Endothelial cell (in vitro differentiated cells): ENCODE results near the gene TSSK2. TPM values are rescaled to one million over a fixed set of nuclear protein-coding genes. Genes with fewer than 3 reads are reported as not detected.

Experiments used
- DNase-seq: peaks from one replicate; pipeline ENCODE4 v3.0.0; 2021; ENCODE audit warnings: low spot score
- H3K27ac Mint-ChIP-seq: one replicate; pipeline ENCODE4 v1.8.0; 2021; ENCODE audit warnings: mixed read lengths, inconsistent platforms; ENCODE audit not compliant: unreplicated experiment
- H3K27me3 Mint-ChIP-seq: one replicate; pipeline ENCODE4 v1.8.0; 2021; ENCODE audit warnings: mild to moderate bottlenecking, moderate library complexity, mixed read lengths, inconsistent platforms; ENCODE audit not compliant: unreplicated experiment
- H3K36me3 Mint-ChIP-seq: one replicate; pipeline ENCODE4 v1.8.0; 2021; ENCODE audit warnings: mild to moderate bottlenecking, low read depth, mixed read lengths, inconsistent platforms; ENCODE audit not compliant: unreplicated experiment
- H3K4me1 Mint-ChIP-seq: one replicate; pipeline ENCODE4 v1.8.0; 2021; ENCODE audit warnings: mild to moderate bottlenecking, mixed read lengths, inconsistent platforms; ENCODE audit not compliant: unreplicated experiment
- H3K4me3 Mint-ChIP-seq: one replicate; pipeline ENCODE4 v1.8.0; 2021; ENCODE audit warnings: mild to moderate bottlenecking, mixed read lengths, inconsistent platforms; ENCODE audit not compliant: unreplicated experiment
- H3K9me3 Mint-ChIP-seq: one replicate; pipeline ENCODE4 v1.8.0; 2021; ENCODE audit warnings: mixed read lengths, inconsistent platforms; ENCODE audit not compliant: unreplicated experiment
- CTCF ChIP-seq: fragments of 200-600 bp; sonication (generic); IDR thresholded peaks from one replicate; pipeline ENCODE4 v1.5.0; 2021; ENCODE audit warnings: antibody characterized with exemption; ENCODE audit not compliant: unreplicated experiment
- total RNA-seq: library from RNA; stranded (reverse); fragmentation: NEBNext Ultra II Directional; extraction: Animal tissue kit (Norgen Biotek cat#: 25700); gene quantifications from one replicate; pipeline ENCODE4 v1.2.1, GENCODE V29; 2021; ENCODE audit not compliant: unreplicated experiment

Gene TSSK2
- total RNA-seq, 1 donor from 2014 or later = not detected

GRCh38 chr22:19132693-19133400, 1.7 kb downstream of the TSSK2 start:
- peaks cover 11% of the 10 kb centered on the region for H3K27me3 Mint-ChIP-seq
- DNase-seq = no peak
- H3K27ac Mint-ChIP-seq = no peak overlapping the region
- H3K9me3 Mint-ChIP-seq = no peaks in the 10 kb centered on the region
- TF ChIP-seq CTCF = no peak
- peaks cover 21% of the 10 kb centered on the region for H3K36me3 Mint-ChIP-seq
- H3K4me1 Mint-ChIP-seq = no peaks in the 10 kb centered on the region
- no peak overlapping the region for H3K4me3 Mint-ChIP-seq

GRCh38 chr22:19133561-19133960, 2.5 kb downstream of the TSSK2 start:
- no peaks in the 10 kb centered on the region for H3K9me3 Mint-ChIP-seq
- peaks cover 11% of the 10 kb centered on the region for H3K27me3 Mint-ChIP-seq
- no peak for DNase-seq
- H3K27ac Mint-ChIP-seq = no peak overlapping the region
- peaks cover 21% of the 10 kb centered on the region for H3K36me3 Mint-ChIP-seq
- TF ChIP-seq CTCF = no peak
- H3K4me3 Mint-ChIP-seq = no peak overlapping the region
- no peaks in the 10 kb centered on the region for H3K4me1 Mint-ChIP-seq

- Mint-ChIP-seq H3K4me3 (no peak overlapping the region), H3K27ac (no peak overlapping the region), H3K9me3 (no peaks in the 10 kb centered on the region), H3K27me3 (peaks cover 7% of the 10 kb centered on the region), H3K4me1 (no peaks in the 10 kb centered on the region), H3K36me3 (peaks cover 23% of the 10 kb centered on the region)
- DNase-seq = no peak
- no peak for TF ChIP-seq CTCF
Measured at GRCh38 chr22:19134176-19134831, 3.2 kb downstream of the TSSK2 start.

- TF ChIP-seq CTCF = no peak
Measured at GRCh38 chr22:19134874-19135273, 3.8 kb downstream of the TSSK2 start.

GRCh38 chr22:19136915-19137314, 5.8 kb downstream of the TSSK2 start:
- DNase-seq = no peak
- Mint-ChIP-seq H3K4me3 (peak overlapping the region; percentile 42), H3K9me3 (no peaks in the 10 kb centered on the region), H3K36me3 (peaks cover 28% of the 10 kb centered on the region), H3K27me3 (peaks cover 3% of the 10 kb centered on the region), H3K27ac (no peak overlapping the region), H3K4me1 (no peaks in the 10 kb centered on the region)
- no peak for TF ChIP-seq CTCF

More at GRCh38 chr22:19134874-19135273, 3.8 kb downstream of the TSSK2 start:
- Mint-ChIP-seq H3K4me3 (no peak overlapping the region), H3K27ac (no peak overlapping the region), H3K36me3 (peaks cover 28% of the 10 kb centered on the region), H3K9me3 (no peaks in the 10 kb centered on the region), H3K4me1 (no peaks in the 10 kb centered on the region), H3K27me3 (peaks cover 4% of the 10 kb centered on the region)
- no peak for DNase-seq
